Testis (tissue), 2 donors: ENCODE results near the gene DCTN1.

Source experiments
- POLR2A ChIP-seq: fragments of 450-650 bp; IDR thresholded peaks from one replicate; pipeline ENCODE4 v1.6.1; 2017; ENCODE audit warnings: antibody characterized with exemption, mild to moderate bottlenecking, moderate library complexity
- TF ChIP-seq, protein P1 (sequence below), 3 experiments: fragments of 450-650 bp in 2 of 3; fragments of 200-600 bp in 1 of 3; sonication (generic) in 1 of 3; IDR thresholded peaks; one replicate each; pipeline ENCODE4 v1.5.1; 2016 to 2019; ENCODE audit warnings: antibody characterized with exemption in 3 of 3, mild to moderate bottlenecking in 2 of 3, moderate library complexity in 1 of 3

GRCh38 chr2:74364533-74365505 lies 15.3 kb downstream of the DCTN1 start:
- TF ChIP-seq, protein P1, sequence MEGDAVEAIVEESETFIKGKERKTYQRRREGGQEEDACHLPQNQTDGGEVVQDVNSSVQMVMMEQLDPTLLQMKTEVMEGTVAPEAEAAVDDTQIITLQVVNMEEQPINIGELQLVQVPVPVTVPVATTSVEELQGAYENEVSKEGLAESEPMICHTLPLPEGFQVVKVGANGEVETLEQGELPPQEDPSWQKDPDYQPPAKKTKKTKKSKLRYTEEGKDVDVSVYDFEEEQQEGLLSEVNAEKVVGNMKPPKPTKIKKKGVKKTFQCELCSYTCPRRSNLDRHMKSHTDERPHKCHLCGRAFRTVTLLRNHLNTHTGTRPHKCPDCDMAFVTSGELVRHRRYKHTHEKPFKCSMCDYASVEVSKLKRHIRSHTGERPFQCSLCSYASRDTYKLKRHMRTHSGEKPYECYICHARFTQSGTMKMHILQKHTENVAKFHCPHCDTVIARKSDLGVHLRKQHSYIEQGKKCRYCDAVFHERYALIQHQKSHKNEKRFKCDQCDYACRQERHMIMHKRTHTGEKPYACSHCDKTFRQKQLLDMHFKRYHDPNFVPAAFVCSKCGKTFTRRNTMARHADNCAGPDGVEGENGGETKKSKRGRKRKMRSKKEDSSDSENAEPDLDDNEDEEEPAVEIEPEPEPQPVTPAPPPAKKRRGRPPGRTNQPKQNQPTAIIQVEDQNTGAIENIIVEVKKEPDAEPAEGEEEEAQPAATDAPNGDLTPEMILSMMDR (IDR thresholded peaks at IDR 0.05): no peak
- no peak for TF ChIP-seq POLR2A
